A673 (cell line): Measurements from ENCODE around the gene PALLD. TPM values are rescaled to one million over a fixed set of nuclear protein-coding genes. Genes with fewer than 3 reads are reported as not detected.

Source experiments
- BruUV-seq: library from RNA; stranded (reverse); fragments of 400-500 nt; replicated peaks from 2 replicates; lab custom pipeline; 2021; lab: Mats Ljungman, UMichigan
- CTCF ChIA-PET: fragments of 300-600 bp; sonication (Branson Sonifier 250); formaldehyde crosslinking; loops from one replicate; lab custom pipeline; 2022; ENCODE audit warnings: antibody characterized with exemption; lab: Charles Lee
- POLR2A ChIA-PET: fragments of 300-600 bp; sonication (Branson Sonifier 250); formaldehyde crosslinking; loops from one replicate; lab custom pipeline; 2022; ENCODE audit warnings: antibody characterized with exemption; ENCODE audit not compliant: low non-redundant PET; lab: Charles Lee
- DNase-seq: peaks from one replicate; pipeline ENCODE4 v3.0.0-alpha.2; 2015; ENCODE audit warnings: low spot score
- H3K27ac ChIP-seq: fragments of 200-600 bp; sonication (generic); 2 replicates; pipeline ENCODE4 v1.5.1; 2016; ENCODE audit warnings: mixed run types, low read depth, mild to moderate bottlenecking, mixed read lengths, antibody characterized with exemption, low read length; ENCODE audit not compliant: poor library complexity, severe bottlenecking
- H3K27me3 ChIP-seq: fragments of 200-600 bp; sonication (generic); replicated peaks from 2 replicates; pipeline ENCODE4 v1.6.1; 2017; ENCODE audit warnings: mixed run types, low read depth, mild to moderate bottlenecking, mixed read lengths, antibody characterized with exemption, low read length; ENCODE audit not compliant: insufficient read depth, poor library complexity
- H3K36me3 ChIP-seq: fragments of 200-600 bp; sonication (generic); 2 replicates; pipeline ENCODE4 v1.6.1; 2016; ENCODE audit warnings: mixed run types, mild to moderate bottlenecking, mixed read lengths, antibody characterized with exemption, low read length; ENCODE audit not compliant: insufficient read depth, poor library complexity, severe bottlenecking
- H3K4me1 ChIP-seq: fragments of 200-600 bp; sonication (generic); 2 replicates; pipeline ENCODE4 v1.6.1; 2017; ENCODE audit warnings: mixed run types, mild to moderate bottlenecking, mixed read lengths, antibody characterized with exemption, low read length; ENCODE audit not compliant: insufficient read depth, poor library complexity, severe bottlenecking
- H3K4me3 ChIP-seq: fragments of 200-600 bp; sonication (generic); 2 replicates; pipeline ENCODE4 v1.5.1; 2016; ENCODE audit warnings: low read depth, mixed run types, mild to moderate bottlenecking, mixed read lengths, low read length; ENCODE audit not compliant: poor library complexity, severe bottlenecking
- H3K9me3 ChIP-seq: fragments of 200-600 bp; sonication (generic); 2 replicates; pipeline ENCODE4 v1.6.1; 2016; ENCODE audit warnings: mixed run types, low read depth, mild to moderate bottlenecking, mixed read lengths, antibody characterized with exemption, low read length; ENCODE audit not compliant: poor library complexity, severe bottlenecking
- EZH2 ChIP-seq: fragments of 200-600 bp; sonication (generic); IDR thresholded peaks from 2 replicates; pipeline ENCODE4 v1.6.1; 2017; ENCODE audit warnings: borderline replicate concordance, low read depth, mild to moderate bottlenecking, mixed read lengths, antibody characterized with exemption, low read length; ENCODE audit not compliant: poor library complexity, severe bottlenecking
- intact Hi-C: fragments of 100-400 bp; cut with micrococcal nuclease; formaldehyde crosslinking; loops from one replicate; pipeline ENCODE4 v1.10.0; 2022; ENCODE audit not compliant: unreplicated experiment
- total RNA-seq: library from RNA; stranded (reverse); gene quantifications from 2 replicates; pipeline ENCODE4 v1.2.3, GENCODE V29; 2021
- TF ChIP-seq, protein P1 (sequence below): fragments of 300-800, 200-600 bp; sonication (generic); conservative IDR thresholded peaks from 2 replicates; pipeline ENCODE4 v1.5.1; 2017; ENCODE audit warnings: low read depth, mild to moderate bottlenecking, antibody characterized with exemption, low read length, moderate library complexity, mixed read lengths

PALLD gene
- total RNA-seq, 1 experiment from 2014 or later, result 44.1 TPM

DNA sequence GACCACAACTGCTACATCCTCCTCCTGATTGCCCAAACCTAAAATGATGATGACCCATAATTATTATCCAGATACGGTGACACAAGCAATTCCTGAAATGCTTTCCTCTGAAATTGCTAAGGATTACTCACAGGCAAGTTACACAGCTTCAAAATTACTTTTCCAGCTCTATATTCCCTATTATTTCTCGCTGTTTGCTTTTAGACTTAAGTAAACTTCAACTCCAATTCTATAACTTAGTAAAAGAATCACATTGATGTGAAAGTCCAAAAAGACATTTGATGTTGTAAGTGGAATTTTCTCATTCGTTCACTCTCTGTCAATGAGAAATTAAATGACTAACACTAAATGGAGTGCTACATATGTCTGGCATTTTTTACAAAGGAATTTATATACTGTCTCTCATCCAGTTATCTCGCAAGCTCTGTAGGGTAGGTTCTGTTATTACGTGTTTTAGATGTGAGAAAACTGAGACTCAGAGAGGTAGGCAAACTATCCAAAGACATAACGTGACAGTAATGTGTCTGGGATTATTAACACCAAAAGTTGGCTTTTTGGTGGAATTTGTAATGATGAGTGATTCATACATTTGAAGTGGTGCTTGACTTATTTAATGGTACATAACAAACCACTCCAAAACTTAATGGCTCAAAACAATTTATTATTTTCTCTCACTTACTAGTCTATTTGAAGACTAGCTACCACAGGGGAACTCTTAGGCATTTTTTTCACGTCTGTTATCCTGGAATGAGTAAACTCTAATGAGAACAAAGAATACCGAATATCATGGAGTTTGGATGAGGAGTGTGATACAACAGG is 31.5 kb downstream of the PALLD start:
- Histone ChIP-seq H3K9me3 (no peaks in the 10 kb centered on the region), H3K27me3 (peaks cover 26% of the 10 kb centered on the region), H3K4me1 (no peaks in the 10 kb centered on the region), H3K4me3 (no peak overlapping the region), H3K36me3 (no peaks in the 10 kb centered on the region), H3K27ac (no peak overlapping the region)
- TF ChIP-seq, protein P1, sequence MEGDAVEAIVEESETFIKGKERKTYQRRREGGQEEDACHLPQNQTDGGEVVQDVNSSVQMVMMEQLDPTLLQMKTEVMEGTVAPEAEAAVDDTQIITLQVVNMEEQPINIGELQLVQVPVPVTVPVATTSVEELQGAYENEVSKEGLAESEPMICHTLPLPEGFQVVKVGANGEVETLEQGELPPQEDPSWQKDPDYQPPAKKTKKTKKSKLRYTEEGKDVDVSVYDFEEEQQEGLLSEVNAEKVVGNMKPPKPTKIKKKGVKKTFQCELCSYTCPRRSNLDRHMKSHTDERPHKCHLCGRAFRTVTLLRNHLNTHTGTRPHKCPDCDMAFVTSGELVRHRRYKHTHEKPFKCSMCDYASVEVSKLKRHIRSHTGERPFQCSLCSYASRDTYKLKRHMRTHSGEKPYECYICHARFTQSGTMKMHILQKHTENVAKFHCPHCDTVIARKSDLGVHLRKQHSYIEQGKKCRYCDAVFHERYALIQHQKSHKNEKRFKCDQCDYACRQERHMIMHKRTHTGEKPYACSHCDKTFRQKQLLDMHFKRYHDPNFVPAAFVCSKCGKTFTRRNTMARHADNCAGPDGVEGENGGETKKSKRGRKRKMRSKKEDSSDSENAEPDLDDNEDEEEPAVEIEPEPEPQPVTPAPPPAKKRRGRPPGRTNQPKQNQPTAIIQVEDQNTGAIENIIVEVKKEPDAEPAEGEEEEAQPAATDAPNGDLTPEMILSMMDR, result no peak
- no peak for TF ChIP-seq EZH2
- intact Hi-C loops, result no loop called here
- ChIA-PET CTCF (no interaction called here), POLR2A (no interaction called here)
- BruUV-seq, result no TSS peak
- DNase-seq, result no peak

DNA sequence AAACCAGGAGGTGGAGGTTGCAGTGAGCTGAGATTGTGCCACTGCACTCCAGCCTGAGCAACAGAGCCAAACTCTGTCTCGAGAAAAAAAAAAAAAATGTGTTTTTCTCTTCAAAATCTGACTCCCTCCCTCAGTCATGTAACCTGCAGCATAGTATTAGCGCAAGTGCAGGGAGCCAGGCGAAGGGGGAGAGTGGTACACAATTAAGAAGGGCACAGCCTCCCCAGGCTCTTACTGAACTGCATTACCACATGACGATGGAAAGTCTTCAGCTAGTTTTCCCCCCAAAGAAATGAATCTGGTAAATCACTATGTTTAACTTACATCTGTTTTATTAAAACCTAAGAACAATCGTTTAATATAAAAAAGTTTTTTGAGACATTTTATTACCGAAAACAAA is 32.4 kb downstream of the PALLD start:
- BruUV-seq, result no TSS peak
- no peak for DNase-seq
- intact Hi-C loops, result no loop called here
- no peak overlapping the region for H3K4me3 ChIP-seq
- POLR2A ChIA-PET, result no interaction called here
- CTCF ChIA-PET, result no interaction called here
- no peak overlapping the region for H3K27ac ChIP-seq
- H3K4me1 ChIP-seq, result no peaks in the 10 kb centered on the region
- no peaks in the 10 kb centered on the region for H3K36me3 ChIP-seq
- no peaks in the 10 kb centered on the region for H3K9me3 ChIP-seq
- H3K27me3 ChIP-seq, result peaks cover 33% of the 10 kb centered on the region
- TF ChIP-seq EZH2, result no peak
- TF ChIP-seq, protein P1, result no peak

GRCh38 chr4:168531305-168531704 is 34.5 kb downstream of the PALLD start:
- BruUV-seq, result no TSS peak
- peaks cover 33% of the 10 kb centered on the region for H3K27me3 ChIP-seq
- ChIA-PET POLR2A (no interaction called here), CTCF (no interaction called here)
- H3K4me3 ChIP-seq, result no peak overlapping the region
- no peaks in the 10 kb centered on the region for H3K4me1 ChIP-seq
- TF ChIP-seq EZH2, result no peak
- TF ChIP-seq, protein P1, result no peak
- H3K27ac ChIP-seq, result no peak overlapping the region
- intact Hi-C loops, result no loop called here
- H3K9me3 ChIP-seq, result no peaks in the 10 kb centered on the region
- H3K36me3 ChIP-seq, result no peaks in the 10 kb centered on the region
- no peak for DNase-seq
